ENCODE measurements around the gene ICOSLG.
"Not testable (repeated sequence)": the region's sequence is repeated elsewhere in the genome, so short reads cannot be mapped to it uniquely, and the experiment has no call there.

Gene ICOSLG

DNA sequence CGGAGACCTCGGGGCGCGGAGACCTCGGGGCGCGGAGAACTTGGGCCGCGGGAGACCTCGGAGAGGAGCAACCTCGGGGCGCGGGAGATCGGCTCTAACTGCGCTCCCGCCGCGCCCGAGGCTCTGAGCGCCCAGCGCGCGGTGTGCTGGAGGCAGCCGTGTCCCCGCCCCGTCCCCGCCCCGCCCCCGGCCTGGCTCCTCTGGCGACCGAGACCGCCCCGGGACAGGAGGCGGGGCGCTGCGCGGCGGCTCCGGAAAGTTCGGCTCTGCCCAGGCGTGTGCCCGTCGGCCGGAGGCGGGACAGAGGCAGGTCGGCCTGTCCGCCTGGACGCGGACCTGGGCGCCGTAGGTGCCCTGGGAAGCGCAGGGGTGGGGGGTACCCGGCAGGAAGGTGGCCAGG lies at the start of gene ICOSLG:
Gene ICOSLG, minus strand, starts transcription at position 102 of the 400 bp plus-strand sequence. CDS start 126 bp downstream, outside the sequence.
- DNase-seq (ENCODE audit: low read depth, low spot score), result not testable (repeated sequence)

GRCh38 chr21:44289381-44290010 lies 48.8 kb upstream of the ICOSLG start:
- DNase-seq (ENCODE audit: low read depth, low spot score), result no peak

- no peak for DNase-seq (ENCODE audit: low read depth, low spot score)
Measured at GRCh38 chr21:44288251-44289110, 47.7 kb upstream of the ICOSLG start.

GRCh38 chr21:44286716-44287632 lies 46.2 kb upstream of the ICOSLG start:
- no peak for DNase-seq (ENCODE audit: low read depth, low spot score)

DNA sequence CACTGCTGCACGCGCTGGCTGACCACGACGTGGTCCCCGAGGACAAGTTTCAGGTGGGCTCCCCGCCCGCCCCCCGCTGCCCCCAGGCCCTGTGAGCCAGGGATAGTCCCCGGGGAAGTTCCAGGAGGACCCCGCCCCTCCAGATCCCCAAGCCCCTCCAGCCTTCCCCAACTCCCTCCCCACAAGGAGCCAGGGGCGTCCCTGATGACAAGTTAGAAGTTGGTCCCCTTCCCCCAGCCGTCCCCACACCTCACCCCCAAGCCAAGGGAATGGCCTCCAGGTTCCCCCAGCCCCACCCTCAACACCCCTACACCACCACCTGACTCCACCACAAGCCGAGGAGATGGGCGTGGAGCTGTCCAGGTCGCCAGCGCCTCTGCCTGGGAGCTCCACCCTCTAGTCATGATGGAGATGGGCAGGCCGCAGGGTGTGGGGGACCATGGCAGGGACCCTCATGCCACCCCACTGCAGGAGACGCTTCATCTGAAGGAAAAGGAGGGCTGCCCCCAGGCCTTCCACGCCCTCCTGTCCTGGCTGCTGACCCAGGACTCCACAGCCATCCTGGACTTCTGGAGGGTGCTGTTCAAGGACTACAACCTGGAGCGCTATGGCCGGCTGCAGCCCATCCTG lies 45.5 kb upstream of the ICOSLG start:
- no peak for DNase-seq (ENCODE audit: low read depth, low spot score)

- DNase-seq (ENCODE audit: low read depth, low spot score), result no peak
Measured at GRCh38 chr21:44285138-44285992, 44.6 kb upstream of the ICOSLG start, which contains the start of gene AIRE. AIRE (plus strand) TSS chr21:44285876; CDS start chr21:44286007, 131 bp downstream.

DNA sequence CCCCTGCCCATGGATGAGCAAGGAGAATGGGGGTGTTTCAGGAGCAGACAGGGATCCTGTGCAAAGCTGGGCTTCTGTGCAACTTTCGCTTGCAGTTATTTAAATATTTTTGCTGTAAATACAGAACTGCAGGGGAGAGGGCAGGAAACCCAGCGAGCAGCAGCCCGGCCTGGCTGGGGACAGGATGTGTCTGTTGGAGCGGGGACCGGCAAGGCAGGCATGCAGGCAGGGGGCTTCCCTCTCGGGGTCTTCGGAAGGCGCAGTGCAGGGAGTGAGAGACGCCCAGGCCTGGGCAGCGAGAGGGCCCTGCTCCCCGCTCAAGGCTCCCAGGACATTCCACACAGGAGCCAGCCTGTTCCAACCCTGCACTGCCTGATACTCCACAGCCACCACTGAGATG lies 43.2 kb upstream of the ICOSLG start:
- DNase-seq (ENCODE audit: low read depth, low spot score), result no peak

GRCh38 chr21:44283211-44283785 lies 42.6 kb upstream of the ICOSLG start:
- not testable (repeated sequence) for DNase-seq (ENCODE audit: low read depth, low spot score)

GRCh38 chr21:44282370-44282769 lies 41.6 kb upstream of the ICOSLG start:
- DNase-seq (ENCODE audit: low read depth, low spot score), result no peak

- DNase-seq (ENCODE audit: low read depth, low spot score), result no peak
Measured at GRCh38 chr21:44281801-44282200, 41.1 kb upstream of the ICOSLG start.

DNA sequence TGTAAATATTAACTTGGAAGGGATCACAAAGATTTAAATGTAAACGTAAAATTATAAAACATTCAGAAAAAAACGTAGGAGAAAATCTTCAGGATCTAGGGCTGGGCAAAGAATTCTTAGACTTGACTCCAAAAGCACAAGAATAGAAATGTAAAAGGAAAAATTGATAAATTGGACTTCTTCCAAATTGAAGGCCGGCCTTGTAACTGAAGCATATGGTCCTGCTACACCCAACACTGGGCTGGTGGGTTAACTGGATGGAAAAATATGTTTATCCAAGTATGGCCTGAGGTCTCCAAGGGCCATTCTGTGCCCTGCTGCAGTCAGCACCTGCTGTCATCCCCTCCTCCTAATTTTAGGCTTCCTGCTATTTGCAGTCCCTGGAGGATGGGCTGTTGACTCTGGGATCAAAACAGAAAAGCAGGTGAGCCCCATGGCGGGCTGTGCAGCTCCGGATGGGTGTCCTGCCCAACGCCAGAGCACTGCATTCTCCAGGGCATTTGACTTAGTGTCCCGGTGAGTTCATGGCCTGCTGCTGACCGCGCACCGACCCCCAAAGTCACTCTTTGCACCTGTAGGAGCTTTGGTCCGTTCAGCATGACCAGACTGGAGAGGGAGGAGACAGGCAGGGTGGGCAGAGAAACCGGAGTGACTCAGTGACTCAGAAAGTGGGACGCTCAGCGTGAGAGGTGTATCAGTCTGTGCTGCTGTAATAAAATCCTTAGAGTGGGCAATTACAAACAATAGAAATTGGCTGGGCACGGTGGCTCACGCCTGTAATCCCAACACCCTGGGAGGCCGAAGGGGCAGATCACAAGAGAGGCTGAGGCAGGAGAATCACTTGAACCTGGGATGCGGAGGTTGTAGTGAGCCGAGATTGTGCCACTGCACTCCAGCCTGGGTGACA lies 38.9 kb upstream of the ICOSLG start:
- no peak for DNase-seq (ENCODE audit: low read depth, low spot score)

DNA sequence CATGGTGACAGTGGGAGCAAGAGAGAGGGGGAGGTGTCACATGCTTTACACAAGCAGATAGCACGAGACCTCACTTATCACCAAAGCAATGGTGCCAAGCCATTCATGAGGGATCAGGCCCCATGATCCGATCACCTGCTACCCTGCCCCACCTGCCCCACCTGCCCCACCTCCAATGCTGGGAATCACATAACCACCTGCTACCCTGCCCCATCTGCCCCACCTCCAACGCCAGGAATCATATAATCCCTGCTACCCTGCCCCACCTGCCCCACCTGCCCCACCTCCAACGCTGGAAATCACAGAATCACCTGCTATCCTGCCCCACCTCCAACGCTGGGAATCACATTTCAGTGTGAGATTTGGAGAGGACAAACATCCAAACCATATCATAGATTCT lies 34.3 kb upstream of the ICOSLG start:
- DNase-seq (ENCODE audit: low read depth, low spot score), result no peak

DNA sequence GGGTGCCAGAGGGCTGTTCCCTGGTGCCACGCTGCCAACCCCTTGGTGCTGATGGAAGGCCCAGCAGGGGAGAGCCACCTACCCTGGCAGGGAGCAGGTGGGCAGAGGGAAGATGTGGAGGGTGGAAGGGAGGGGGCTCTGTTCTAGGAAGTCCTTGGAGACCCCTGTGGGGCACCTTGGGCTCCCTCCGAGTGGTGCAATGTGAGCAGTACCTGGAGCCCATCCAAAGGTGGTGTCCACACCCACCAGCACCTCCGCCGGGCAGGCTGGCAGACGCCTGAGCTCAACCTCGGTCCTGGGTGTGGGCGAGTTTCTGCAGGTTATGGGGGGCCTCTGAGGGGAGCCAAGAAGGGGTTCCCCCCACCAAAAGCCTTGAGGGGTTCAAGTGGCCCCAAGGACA lies 32.3 kb upstream of the ICOSLG start:
- DNase-seq (ENCODE audit: low read depth, low spot score), result no peak

DNA sequence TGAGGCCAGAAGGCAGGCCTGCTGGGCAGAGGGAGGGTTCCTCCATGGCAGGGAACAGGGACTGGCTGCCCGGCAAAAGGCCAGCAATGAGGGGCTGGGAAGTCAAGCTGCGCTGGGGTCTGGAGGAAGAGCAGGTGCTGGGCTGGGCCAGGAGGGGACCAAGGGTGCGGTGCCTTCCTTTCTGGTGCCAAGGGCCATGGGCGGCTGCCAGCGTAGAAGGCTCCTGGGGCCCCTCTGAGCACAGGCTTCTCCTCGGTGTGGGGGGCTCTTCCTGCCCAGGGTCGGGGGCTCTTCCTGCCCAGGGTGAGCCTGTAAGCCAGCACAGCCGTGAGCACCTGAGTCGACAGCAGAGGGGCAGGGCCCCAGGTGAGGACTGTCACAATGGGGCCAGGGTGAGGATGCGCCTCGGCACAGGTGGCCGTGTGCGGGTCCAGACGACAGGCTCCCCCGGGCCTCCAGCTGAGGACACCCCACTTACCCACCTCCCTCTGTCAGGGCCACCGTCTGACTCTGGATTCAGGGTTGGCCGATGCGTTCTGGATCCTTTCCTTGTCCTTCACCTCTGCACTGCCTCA lies 31.6 kb upstream of the ICOSLG start:
- DNase-seq (ENCODE audit: low read depth, low spot score), result no peak

DNA sequence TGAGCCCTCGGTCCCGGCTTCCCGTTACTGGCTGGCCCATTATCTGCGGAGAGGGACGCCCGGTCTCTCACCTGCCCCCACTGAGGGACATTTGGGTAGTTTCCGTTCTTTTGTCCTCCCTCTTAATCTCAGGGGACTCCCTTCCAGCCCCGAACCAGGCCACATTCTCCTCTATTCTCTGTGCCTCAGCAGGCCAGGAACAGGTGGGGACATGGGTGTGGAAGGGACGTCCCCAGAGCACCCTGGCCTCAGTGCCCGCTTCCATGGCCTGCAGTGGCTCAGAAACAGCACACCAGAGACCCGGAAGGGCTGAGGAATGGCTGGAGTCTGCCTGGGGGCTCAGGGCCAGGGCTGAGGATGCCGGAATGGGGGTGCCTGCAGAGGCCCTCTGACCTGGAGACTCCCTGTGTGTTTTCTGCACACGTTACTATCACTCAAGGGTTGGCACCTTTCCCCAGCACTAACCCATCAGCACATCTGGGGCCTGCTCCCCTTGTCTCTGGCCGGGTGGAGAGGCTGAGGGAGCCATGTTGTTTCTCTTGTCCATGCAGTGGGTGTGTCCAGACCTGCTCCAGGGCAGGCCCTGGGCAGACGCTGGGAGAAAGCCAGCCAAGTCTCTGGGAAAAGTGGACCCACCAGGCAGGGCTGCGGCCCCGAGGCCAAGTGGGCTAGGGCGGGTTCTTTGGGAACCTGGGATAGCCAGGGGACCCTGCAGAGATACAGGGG lies 31.0 kb upstream of the ICOSLG start:
- no peak for DNase-seq (ENCODE audit: low read depth, low spot score)

DNA sequence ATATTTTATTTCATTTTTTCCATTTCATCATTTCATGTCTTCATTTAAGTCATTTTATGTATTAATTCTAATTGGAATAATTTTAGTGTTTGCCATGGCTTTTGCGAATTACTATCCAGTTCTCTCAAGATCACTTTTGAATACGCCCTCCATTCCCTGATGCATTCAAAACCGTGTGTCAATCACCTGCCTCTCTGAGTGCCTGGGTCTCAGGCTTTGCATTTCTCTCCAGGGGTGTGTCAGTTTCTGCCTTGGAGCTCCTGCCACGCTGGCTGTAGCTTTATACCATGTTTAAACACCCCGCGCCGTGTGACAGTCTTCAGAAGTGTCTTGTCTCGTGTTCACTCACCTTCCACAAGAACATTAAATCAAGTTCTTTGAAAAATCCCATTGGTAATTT lies 28.3 kb upstream of the ICOSLG start:
- DNase-seq (ENCODE audit: low read depth, low spot score), result no peak

DNA sequence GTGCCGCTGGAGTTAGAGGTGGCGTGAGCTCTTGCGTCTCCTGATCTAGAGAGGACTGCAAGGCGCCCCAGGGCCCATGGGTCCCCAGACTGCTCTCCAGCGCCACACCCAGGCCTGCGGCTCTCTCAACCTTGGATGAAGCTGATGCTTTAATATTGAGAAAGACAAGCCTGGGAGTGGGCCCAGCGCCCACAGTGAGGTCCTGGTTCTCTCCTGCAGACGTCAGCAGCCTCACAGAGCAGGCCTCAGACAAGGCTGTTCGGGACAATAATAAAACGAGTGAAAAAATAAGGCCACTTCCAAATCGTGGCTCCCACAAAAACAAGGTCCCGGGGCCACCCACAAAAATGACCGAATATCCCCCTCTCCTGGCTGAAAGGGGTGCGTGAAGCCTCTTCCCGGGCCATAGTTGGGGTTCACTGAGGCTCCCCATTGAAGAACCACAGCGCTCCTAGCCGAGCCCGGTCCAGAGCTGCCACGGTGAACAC lies 27.0 kb upstream of the ICOSLG start:
- no peak for DNase-seq (ENCODE audit: low read depth, low spot score)

- DNase-seq (ENCODE audit: low read depth, low spot score), result no peak
Measured at GRCh38 chr21:44265734-44266270, 25.1 kb upstream of the ICOSLG start.

All from brain pericyte (primary cell).